D721Med (cell line): ENCODE results near the gene TMEM72.

Experiments used
- DNase-seq: peaks from one replicate; pipeline ENCODE4 v3.0.0; 2011; ENCODE audit warnings: low spot score; ENCODE audit not compliant: insufficient read length
- FAIRE-seq: peaks from 2 replicates; lab custom pipeline; 2011; peaks lifted over from hg19 to GRCh38; lab: Jason Lieb, UNC
- CTCF ChIP-seq: IDR thresholded peaks from 2 replicates; pipeline ENCODE4 v1.5.1; 2012; ENCODE audit warnings: mild to moderate bottlenecking, control low read depth; ENCODE audit not compliant: insufficient read depth; ENCODE audit errors: missing control alignments

The TMEM72 gene

GRCh38 chr10:44929356-44930255 lies 18.5 kb downstream of the TMEM72 start:
- FAIRE-seq (no peak), DNase-seq (no peak)
- TF ChIP-seq CTCF: no peak

- FAIRE-seq (no peak), DNase-seq (no peak)
- TF ChIP-seq CTCF: no peak
Observed at GRCh38 chr10:44930904-44931620, 19.9 kb downstream of the TMEM72 start.

GRCh38 chr10:44931621-44932516 lies 20.7 kb downstream of the TMEM72 start:
- TF ChIP-seq CTCF: no peak
- DNase-seq (no peak), FAIRE-seq (no peak)

GRCh38 chr10:44932517-44933450 lies 21.6 kb downstream of the TMEM72 start:
- FAIRE-seq: no peak
- DNase-seq: no peak
- peak; percentile 95 for TF ChIP-seq CTCF

GRCh38 chr10:44933451-44934321 lies 22.5 kb downstream of the TMEM72 start:
- no peak for TF ChIP-seq CTCF
- FAIRE-seq (no peak), DNase-seq (no peak)
